ENCODE measurements around the gene TENM4. TPM values are rescaled to one million over a fixed set of nuclear protein-coding genes. Genes with fewer than 3 reads are reported as not detected.

TENM4 gene
- total and polyA plus RNA-seq, 10 of the 15 experiments (the other 5 are each of a cell fraction or from before 2014, with no cell fraction given): 0.03 to 0.12 (median 0.06) TPM; not detected in 7

GRCh38 chr11:78715639-78716311 lies 725.1 kb downstream of the TENM4 start (continued):
- TF ChIP-seq IRF4 (IDR thresholded peaks at IDR 0.05; ENCODE audit: low read depth, low read length): no peak
- TF ChIP-seq FOXK2 (IDR thresholded peaks at IDR 0.05): no peak
- no peak for TF ChIP-seq ZNF592 (IDR thresholded peaks at IDR 0.05)
- no peak for TF ChIP-seq DPF2 (IDR thresholded peaks at IDR 0.05)

- ChIA-PET CTCF (interaction anchor here (0.8 to 7.2 kb wide), 12 partner anchors 9 to 399 kb away, joined by 3 to 172 read pairs (median 7); no protein-coding TSS in a partner anchor), SMC1A (ENCODE audit: uncharacterized antibody, unreplicated experiment) (interaction anchor here (1.2 to 7.2 kb wide), 2 partner anchors 69 to 386 kb away, joined by 3 to 55 read pairs; no protein-coding TSS in a partner anchor), RAD21 (ENCODE audit: unreplicated experiment) (interaction anchor here (2.0 kb wide), 1 partner anchor 68 kb away, joined by 37 read pairs; no protein-coding TSS in a partner anchor), POLR2A (no interaction called here)
- H3K79me2 ChIP-seq (ENCODE audit: control insufficient read depth, insufficient read depth, low read length): no peaks in the 10 kb centered on the region
- DNase-seq (ENCODE audit: low read depth, low spot score) (no peak), FAIRE-seq (no peak), ATAC-seq (no peak)
- no peaks in the 10 kb centered on the region for H3K9me3 ChIP-seq (replicated peaks; ENCODE audit: control insufficient read depth, insufficient read depth, low read length)
- no peak overlapping the region for H3K9ac ChIP-seq (ENCODE audit: control insufficient read depth, insufficient read depth, low read length)
- 8% methylated on average over 3 of the region's 3 CpGs for WGBS (ENCODE audit: insufficient coverage, insufficient replicate concordance, low lambda C conversion rate, missing lambda C conversion rate)
- H3K4me2 ChIP-seq (ENCODE audit: control insufficient read depth, insufficient read depth): no peak overlapping the region
- TF ChIP-seq MTA3 (IDR thresholded peaks at IDR 0.05; ENCODE audit: borderline replicate concordance, low read length) (no peak), ATF3 (IDR thresholded peaks at IDR 0.05; ENCODE audit: borderline replicate concordance, extremely low read depth, low read depth, low read length) (no peak), NRF1 (conservative IDR thresholded peaks at IDR 0.05; ENCODE audit: low read depth, low read length) (no peak), HCFC1 (IDR thresholded peaks at IDR 0.05; ENCODE audit: low read length) (no peak), SKIL (IDR thresholded peaks at IDR 0.05; ENCODE audit: low read depth, poor library complexity, severe bottlenecking) (no peak), LARP7 (IDR thresholded peaks at IDR 0.05) (no peak), GATAD2B (conservative IDR thresholded peaks at IDR 0.05; ENCODE audit: low read depth) (no peak), CBFB (IDR thresholded peaks at IDR 0.05; ENCODE audit: low read depth) (no peak), SMARCA5 (IDR thresholded peaks at IDR 0.05) (no peak), SUPT20H (IDR thresholded peaks at IDR 0.05; ENCODE audit: borderline replicate concordance, control insufficient read depth, low read depth, low read length) (no peak), IRF3 (IDR thresholded peaks at IDR 0.05) (no peak)
- peaks cover 0 to 1% of the 10 kb centered on the region in 2 experiments; a peak in 2 of 4 replicates for H3K27me3 ChIP-seq (replicated peaks in 1 of 2; ENCODE audit: control insufficient read depth in 2 of 2, insufficient read depth in 2 of 2, low read length in 1 of 2)
- no peaks in the 10 kb centered on the region for H4K20me1 ChIP-seq (ENCODE audit: control insufficient read depth, insufficient read depth)
- no peak overlapping the region for H2AFZ ChIP-seq (ENCODE audit: control insufficient read depth, low read depth, low read length)
- no TSS peak for BruUV-seq (replicated peaks)
- H3K36me3 ChIP-seq (ENCODE audit: control insufficient read depth in 2 of 2, insufficient read depth in 2 of 2, low read length in 1 of 2): no peaks in the 10 kb centered on the region
- in situ Hi-C loops (cut with MboI) (no loop called here), intact Hi-C loops (cut with micrococcal nuclease; ENCODE audit: unreplicated experiment) (no loop called here)
- H3K27ac ChIP-seq (ENCODE audit: control insufficient read depth, insufficient read depth): no peak overlapping the region
- no peak overlapping the region for H3K4me3 ChIP-seq
- H3K4me1 ChIP-seq (ENCODE audit: control insufficient read depth, insufficient read depth, low read length): no peaks in the 10 kb centered on the region
Measured at GRCh38 chr11:78714539-78714938, 726.3 kb downstream of the TENM4 start.
